GM10248 (cell line): ENCODE results near the gene SETX.
A peak's percentile ranks its signal among the peaks of the same experiment; 100 is the strongest.

Experiments
- CTCF ChIA-PET: fragments of 300-600 bp; sonication (Branson Sonifier 250); formaldehyde crosslinking; extraction: SDS; loops from one replicate; lab custom pipeline; 2021; ENCODE audit warnings: antibody characterized with exemption; lab: Yijun Ruan, JAX
- POLR2A ChIA-PET: fragments of 350-650 bp; sonication (Branson Sonifier 250); formaldehyde crosslinking; extraction: SDS; loops from one replicate; lab custom pipeline; 2020; ENCODE audit warnings: antibody characterized with exemption; lab: Yijun Ruan, JAX
- DNase-seq: peaks from one replicate; pipeline ENCODE4 v3.0.0; 2012; ENCODE audit errors: extremely low spot score
- CTCF ChIP-seq: IDR thresholded peaks from 2 replicates; pipeline ENCODE4 v1.5.1; 2012; ENCODE audit warnings: mild to moderate bottlenecking, low read depth; ENCODE audit errors: extremely low read depth, missing control alignments, control extremely low read depth

Gene SETX

GRCh38 chr9:132238026-132238972, 116.5 kb downstream of the SETX start:
- DNase-seq, result no peak
- CTCF ChIA-PET, result interaction anchor here (1.1 to 10.0 kb wide), 11 partner anchors 9 to 627 kb away, joined by 3 to 154 read pairs (median 7); no protein-coding TSS in a partner anchor
- POLR2A ChIA-PET, result no interaction called here
- TF ChIP-seq CTCF, result no peak

GRCh38 chr9:132237481-132237880, 117.3 kb downstream of the SETX start:
- no peak for DNase-seq
- CTCF ChIA-PET, result interaction anchor here (1.1 to 10.0 kb wide), 12 partner anchors 9 to 626 kb away, joined by 3 to 154 read pairs (median 14); no protein-coding TSS in a partner anchor

GRCh38 chr9:132236662-132237311, 118.0 kb downstream of the SETX start:
- POLR2A ChIA-PET, result no interaction called here
- no peak for DNase-seq
- TF ChIP-seq CTCF, result no peak
- CTCF ChIA-PET, result interaction anchor here (0.7 to 10.0 kb wide), 35 partner anchors 9 to 1111 kb away, joined by 3 to 154 read pairs (median 4); partner anchors contain the start of genes MED27 and NUP214

More at GRCh38 chr9:132237481-132237880, 117.3 kb downstream of the SETX start:
- TF ChIP-seq CTCF, result no peak
- POLR2A ChIA-PET, result no interaction called here

GRCh38 chr9:132235894-132236661, 118.7 kb downstream of the SETX start:
- peak; percentile 86 for DNase-seq
- ChIA-PET CTCF (interaction anchor here (0.6 to 10.0 kb wide), 36 partner anchors 10 to 1110 kb away, joined by 3 to 154 read pairs (median 4); partner anchors contain the start of genes MED27 and NUP214), POLR2A (no interaction called here)
- peak; percentile 98 for TF ChIP-seq CTCF

GRCh38 chr9:132235125-132235524, 119.7 kb downstream of the SETX start:
- TF ChIP-seq CTCF, result no peak
- POLR2A ChIA-PET, result no interaction called here
- DNase-seq, result no peak
- CTCF ChIA-PET, result interaction anchor here (1.2 to 10.0 kb wide), 16 partner anchors 9 to 885 kb away, joined by 3 to 154 read pairs (median 6); partner anchors contain the start of gene MED27
